ENCODE measurements around the gene RAPGEF2.

- no peak for TF ChIP-seq EZH2 (IDR thresholded peaks at IDR 0.05; ENCODE audit: low read length, unreplicated experiment)
- no peak for TF ChIP-seq CTCF (conservative IDR thresholded peaks at IDR 0.05; ENCODE audit: low read depth, low read length)
- no peak for TF ChIP-seq EZH2phosphoT487 (IDR thresholded peaks at IDR 0.05; ENCODE audit: borderline replicate concordance, low read length)
These were observed 23.8 kb upstream of the RAPGEF2 start for GRCh38 chr4:159079074-159079473.
